Measurements from ENCODE around the gene CRISPLD2. TPM values are rescaled to one million over a fixed set of nuclear protein-coding genes. Genes with fewer than 3 reads are reported as not detected.
"Not testable (repeated sequence)": the region's sequence is repeated elsewhere in the genome, so short reads cannot be mapped to it uniquely, and the experiment has no call there.

The CRISPLD2 gene
- total and polyA plus RNA-seq, 10 donors: 7.9 to 271 (median 75.5) TPM

DNA sequence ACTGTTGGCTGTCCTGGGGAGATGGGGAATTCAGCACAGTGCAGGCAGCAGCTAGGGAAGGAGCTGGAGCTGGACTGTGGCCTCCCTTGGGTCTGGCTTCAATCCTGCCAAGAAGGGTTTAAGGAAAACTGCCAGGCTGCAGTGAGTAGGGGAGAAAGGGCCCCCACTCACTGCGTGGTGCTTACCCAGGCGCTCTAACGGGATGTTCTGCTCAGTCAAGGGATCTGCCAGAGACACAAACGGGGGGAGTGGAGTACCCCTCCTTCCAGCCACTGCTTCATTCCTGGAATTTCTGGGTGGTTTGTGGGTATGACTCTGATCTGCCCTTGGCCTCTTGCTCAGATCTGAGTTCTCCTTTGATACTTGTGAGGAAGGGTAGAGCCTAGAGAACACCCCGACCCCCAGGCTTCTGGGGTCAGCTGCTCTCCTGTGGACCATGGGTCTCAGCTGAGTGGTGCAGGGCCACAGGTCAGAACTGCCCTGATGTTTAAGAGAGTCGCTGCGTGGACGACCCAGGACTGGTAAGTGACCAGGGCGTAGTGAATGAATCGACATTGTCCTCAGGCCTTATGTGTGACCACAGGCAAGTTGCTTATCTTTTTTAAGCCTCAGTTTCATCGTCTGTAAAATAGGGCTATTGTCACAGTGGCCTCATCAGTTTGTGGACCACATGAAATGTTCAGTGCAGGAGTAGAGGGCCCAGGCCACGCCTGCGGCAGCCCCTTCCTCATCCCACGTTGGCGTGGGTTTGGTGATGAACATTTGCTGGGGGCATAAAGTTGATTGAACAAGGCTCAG, 9.6 kb downstream of the CRISPLD2 start:
- 67 to 81% (median 72%) methylated on average over 12 to 15 of the region's 15 CpGs for WGBS, 5 donors
- no peak for DNase-seq
- intact Hi-C loops (cut with DNase I; ENCODE audit: low total_unique reads): loop anchor here (10.0 kb wide), 1 partner anchor 55 kb away; no protein-coding TSS in a partner anchor
- peaks cover 0 to 48% (median 0%) of the 10 kb centered on the region in 6 donors for H3K36me3 ChIP-seq
- peaks cover 0 to 20% (median 0%) of the 10 kb centered on the region in 7 donors for H3K27me3 ChIP-seq (replicated peaks in 1 of 7)
- no peaks in the 10 kb centered on the region for H3K9me3 ChIP-seq
- TF ChIP-seq, protein P1, sequence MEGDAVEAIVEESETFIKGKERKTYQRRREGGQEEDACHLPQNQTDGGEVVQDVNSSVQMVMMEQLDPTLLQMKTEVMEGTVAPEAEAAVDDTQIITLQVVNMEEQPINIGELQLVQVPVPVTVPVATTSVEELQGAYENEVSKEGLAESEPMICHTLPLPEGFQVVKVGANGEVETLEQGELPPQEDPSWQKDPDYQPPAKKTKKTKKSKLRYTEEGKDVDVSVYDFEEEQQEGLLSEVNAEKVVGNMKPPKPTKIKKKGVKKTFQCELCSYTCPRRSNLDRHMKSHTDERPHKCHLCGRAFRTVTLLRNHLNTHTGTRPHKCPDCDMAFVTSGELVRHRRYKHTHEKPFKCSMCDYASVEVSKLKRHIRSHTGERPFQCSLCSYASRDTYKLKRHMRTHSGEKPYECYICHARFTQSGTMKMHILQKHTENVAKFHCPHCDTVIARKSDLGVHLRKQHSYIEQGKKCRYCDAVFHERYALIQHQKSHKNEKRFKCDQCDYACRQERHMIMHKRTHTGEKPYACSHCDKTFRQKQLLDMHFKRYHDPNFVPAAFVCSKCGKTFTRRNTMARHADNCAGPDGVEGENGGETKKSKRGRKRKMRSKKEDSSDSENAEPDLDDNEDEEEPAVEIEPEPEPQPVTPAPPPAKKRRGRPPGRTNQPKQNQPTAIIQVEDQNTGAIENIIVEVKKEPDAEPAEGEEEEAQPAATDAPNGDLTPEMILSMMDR (IDR thresholded peaks at IDR 0.05 in 8 of 11, conservative IDR thresholded peaks at IDR 0.05 in 3 of 11): no peak
- peak in 2 of 3 donors; percentile 45 to 61 for TF ChIP-seq POLR2AphosphoS5 (IDR thresholded peaks at IDR 0.05)
- H3K27ac ChIP-seq: peak overlapping the region in 5 of 8 donors; percentile 10 to 85 (median 73)
- no peak overlapping the region for H3K4me3 ChIP-seq
- peaks cover 0 to 85% (median 35%) of the 10 kb centered on the region in 6 donors for H3K4me1 ChIP-seq

DNA sequence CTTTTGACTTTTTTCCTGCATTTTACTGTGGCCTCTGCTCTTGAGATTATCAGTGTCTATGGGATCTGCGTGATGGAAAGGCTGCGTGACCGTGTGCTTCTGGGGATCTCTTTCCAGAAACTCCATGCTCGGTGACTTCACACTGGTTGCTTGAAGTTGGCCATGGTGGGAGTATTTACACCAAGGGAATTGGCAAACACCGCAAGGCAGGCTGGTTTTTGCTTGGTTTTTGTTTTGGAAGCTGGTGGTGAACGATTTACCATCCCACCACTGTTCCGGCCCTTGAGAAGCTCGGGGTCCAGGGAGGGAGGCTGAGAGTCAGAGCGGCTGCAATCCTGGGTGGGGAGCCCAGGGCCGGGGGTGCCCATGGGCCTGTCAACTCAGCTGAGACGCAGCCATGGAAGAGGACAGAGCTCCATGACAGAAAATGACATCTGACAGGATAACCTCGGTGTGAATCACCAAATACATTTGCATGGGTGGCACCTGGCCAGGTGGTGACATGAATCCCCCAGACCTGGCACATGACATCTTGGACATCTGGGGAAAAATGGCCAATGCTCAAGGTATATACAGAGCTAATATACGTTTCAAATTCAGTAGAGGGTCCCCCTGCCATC, 11.1 kb downstream of the CRISPLD2 start:
- no peak for DNase-seq
- H3K9me3 ChIP-seq: no peaks in the 10 kb centered on the region
- peak overlapping the region in 4 of 8 donors; percentile 67 to 85 (median 78) for H3K27ac ChIP-seq
- peaks cover 0 to 54% (median 0%) of the 10 kb centered on the region in 6 donors for H3K36me3 ChIP-seq
- H3K27me3 ChIP-seq (replicated peaks in 1 of 7): peaks cover 0 to 13% (median 0%) of the 10 kb centered on the region in 7 donors
- H3K4me3 ChIP-seq: no peak overlapping the region
- peaks cover 0 to 75% (median 30%) of the 10 kb centered on the region in 6 donors for H3K4me1 ChIP-seq
- 86 to 92% (median 89%) methylated on average over 13 of the region's 13 CpGs for WGBS, 5 donors
- TF ChIP-seq, protein P1 (IDR thresholded peaks at IDR 0.05 in 8 of 11, conservative IDR thresholded peaks at IDR 0.05 in 3 of 11): no peak
- TF ChIP-seq POLR2AphosphoS5 (IDR thresholded peaks at IDR 0.05) (peak in 1 of 3 donors; percentile 10), POLR2A (IDR thresholded peaks at IDR 0.05) (no peak)
- intact Hi-C loops (cut with DNase I; ENCODE audit: low total_unique reads): no loop called here

DNA sequence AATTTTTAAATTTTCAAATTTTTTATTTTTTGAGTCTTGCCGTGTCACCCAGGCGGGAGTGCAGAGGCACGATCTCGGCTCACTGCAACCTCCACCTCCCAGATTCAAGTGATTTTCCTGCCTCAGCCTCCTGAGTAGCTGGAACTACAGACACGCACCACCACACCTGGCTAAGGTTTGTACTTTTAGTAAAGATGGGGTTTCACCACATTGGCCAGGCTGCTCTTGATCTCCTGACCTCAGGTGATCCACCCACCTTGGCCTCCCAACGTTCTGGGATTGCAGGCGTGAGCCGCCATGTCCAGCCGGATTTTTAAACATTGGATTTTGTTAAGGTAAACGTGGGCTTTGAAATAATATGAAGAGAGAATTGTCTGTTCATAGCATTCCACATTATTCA, 11.9 kb downstream of the CRISPLD2 start:
- 79 to 90% (median 88%) methylated on average over 10 of the region's 10 CpGs for WGBS, 5 donors
- Histone ChIP-seq H3K27me3 (replicated peaks in 1 of 7) (peaks cover 0 to 19% (median 0%) of the 10 kb centered on the region in 7 donors), H3K4me1 (peaks cover 0 to 70% (median 26%) of the 10 kb centered on the region in 6 donors), H3K27ac (peak overlapping the region in 6 of 8 donors; percentile 11 to 85 (median 72)), H3K36me3 (peaks cover 0 to 62% (median 0%) of the 10 kb centered on the region in 6 donors)
- intact Hi-C loops (cut with DNase I; ENCODE audit: low total_unique reads); H3K9me3 ChIP-seq; DNase-seq; H3K4me3 ChIP-seq: not testable (repeated sequence)

DNA sequence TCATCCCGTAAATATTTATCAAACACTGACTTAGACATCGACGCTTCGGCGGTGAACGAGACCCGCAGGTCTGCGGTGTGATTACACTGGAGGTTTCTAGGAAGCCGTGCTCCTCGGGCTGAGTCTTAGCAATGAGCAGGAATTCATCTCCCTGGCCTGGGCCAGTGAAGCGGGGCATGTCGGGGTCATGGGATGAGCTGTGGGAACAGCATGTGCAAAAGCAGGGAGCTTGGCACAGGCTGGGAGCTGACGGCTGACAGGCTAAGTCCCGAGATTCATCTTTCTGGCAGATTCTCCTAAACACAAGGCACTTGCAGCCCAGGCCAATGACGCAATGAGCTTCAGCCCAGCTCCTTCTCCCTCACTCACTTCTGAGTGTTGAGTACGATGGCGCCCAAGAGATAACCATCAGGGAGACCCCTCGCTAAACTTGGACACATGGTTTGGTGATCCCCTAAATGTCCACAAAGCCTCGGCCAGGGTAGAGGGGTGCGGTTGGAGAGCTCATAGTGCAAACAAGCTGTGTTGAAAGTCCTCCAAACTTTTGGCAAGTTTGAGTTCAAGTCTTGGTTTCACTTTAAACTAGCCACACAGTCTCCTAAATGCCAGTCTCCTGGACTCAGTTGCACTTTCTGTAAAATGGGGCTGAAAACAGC, 12.8 kb downstream of the CRISPLD2 start:
- peak overlapping the region in 7 of 8 donors; percentile 11 to 85 (median 67) for H3K27ac ChIP-seq
- peaks cover 0 to 66% (median 22%) of the 10 kb centered on the region in 6 donors for H3K4me1 ChIP-seq
- no peaks in the 10 kb centered on the region for H3K9me3 ChIP-seq
- H3K4me3 ChIP-seq: no peak overlapping the region
- WGBS, 5 donors: 68 to 78% (median 71%) methylated on average over 8 to 20 of the region's 20 CpGs
- TF ChIP-seq POLR2AphosphoS5 (IDR thresholded peaks at IDR 0.05) (peak; percentile 77 to 90 (median 85)), POLR2A (IDR thresholded peaks at IDR 0.05) (no peak)
- intact Hi-C loops (cut with DNase I; ENCODE audit: low total_unique reads): no loop called here
- no peak for DNase-seq
- peaks cover 0 to 24% (median 0%) of the 10 kb centered on the region in 7 donors for H3K27me3 ChIP-seq (replicated peaks in 1 of 7)
- peaks cover 0 to 68% (median 0%) of the 10 kb centered on the region in 6 donors for H3K36me3 ChIP-seq

Measured in spleen (tissue), 11 donors.